ENCODE data around the gene CAD.

CAD gene

GRCh38 chr2:27288610-27289009 lies 71.4 kb downstream of the CAD start:
- TF ChIP-seq GATA3 (IDR thresholded peaks at IDR 0.05; ENCODE audit: low read depth, low read length) (no peak), GATA2 (IDR thresholded peaks at IDR 0.05; ENCODE audit: low read depth, low read length) (no peak)

DNA sequence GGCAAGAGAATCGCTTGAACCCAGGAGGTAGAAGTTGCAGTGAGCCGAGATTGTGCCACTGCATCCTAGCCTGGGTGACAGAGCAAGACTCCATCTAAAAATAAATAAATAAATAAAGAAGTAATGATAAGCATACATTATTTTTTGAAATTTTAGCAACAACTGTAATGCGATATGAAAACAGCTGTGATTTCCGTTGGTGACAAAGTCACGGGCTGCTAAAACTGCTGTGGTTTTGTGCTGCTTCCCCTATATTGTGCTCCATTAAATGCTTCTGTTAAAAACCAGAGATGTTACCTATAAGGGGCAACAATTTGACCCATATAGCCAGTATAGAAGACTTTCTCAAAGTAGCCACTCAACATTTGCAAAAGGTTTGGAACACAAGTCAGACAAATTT lies 73.4 kb downstream of the CAD start:
- TF ChIP-seq GATA3 (IDR thresholded peaks at IDR 0.05; ENCODE audit: low read depth, low read length) (no peak), GATA2 (IDR thresholded peaks at IDR 0.05; ENCODE audit: low read depth, low read length) (no peak)

DNA sequence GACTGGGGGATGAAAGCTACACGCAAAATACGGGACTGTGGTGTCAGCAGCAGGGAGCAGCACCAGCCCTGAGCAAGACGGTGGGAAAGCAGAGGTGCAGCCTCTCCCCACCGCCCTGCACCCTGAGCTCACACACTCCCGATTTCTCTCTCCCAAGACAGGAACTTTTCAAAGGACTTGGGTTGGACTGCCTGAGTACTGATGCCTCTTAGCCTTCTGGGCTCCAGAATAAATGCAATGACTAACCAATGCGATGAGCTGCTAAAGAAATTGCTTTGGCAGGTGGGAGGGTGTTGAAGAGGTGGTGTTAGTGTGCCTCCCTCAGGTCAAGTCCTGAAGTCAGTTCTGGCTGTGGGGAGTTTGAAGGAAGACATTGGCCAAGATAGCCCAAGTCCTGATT lies 74.7 kb downstream of the CAD start:
- TF ChIP-seq GATA2 (IDR thresholded peaks at IDR 0.05; ENCODE audit: low read depth, low read length) (no peak), GATA3 (IDR thresholded peaks at IDR 0.05; ENCODE audit: low read depth, low read length) (no peak)

Data from SH-SY5Y (cell line).